ENCODE results near the gene NDUFAB1.
A peak's percentile ranks its signal among the peaks of the same experiment; 100 is the strongest.
"Not testable (repeated sequence)": the region's sequence is repeated elsewhere in the genome, so short reads cannot be mapped to it uniquely, and the experiment has no call there.

NDUFAB1 gene

GRCh38 chr16:23635958-23636357 is 39.8 kb upstream of the NDUFAB1 start:
- H2BK5ac ChIP-seq (ENCODE audit: low read depth, low read length, poor library complexity) = no peak overlapping the region
- no peak overlapping the region for H3K23ac ChIP-seq (ENCODE audit: low read length)
- H2BK120ac ChIP-seq (ENCODE audit: insufficient read depth, low read length, poor library complexity) = no peak overlapping the region

DNA sequence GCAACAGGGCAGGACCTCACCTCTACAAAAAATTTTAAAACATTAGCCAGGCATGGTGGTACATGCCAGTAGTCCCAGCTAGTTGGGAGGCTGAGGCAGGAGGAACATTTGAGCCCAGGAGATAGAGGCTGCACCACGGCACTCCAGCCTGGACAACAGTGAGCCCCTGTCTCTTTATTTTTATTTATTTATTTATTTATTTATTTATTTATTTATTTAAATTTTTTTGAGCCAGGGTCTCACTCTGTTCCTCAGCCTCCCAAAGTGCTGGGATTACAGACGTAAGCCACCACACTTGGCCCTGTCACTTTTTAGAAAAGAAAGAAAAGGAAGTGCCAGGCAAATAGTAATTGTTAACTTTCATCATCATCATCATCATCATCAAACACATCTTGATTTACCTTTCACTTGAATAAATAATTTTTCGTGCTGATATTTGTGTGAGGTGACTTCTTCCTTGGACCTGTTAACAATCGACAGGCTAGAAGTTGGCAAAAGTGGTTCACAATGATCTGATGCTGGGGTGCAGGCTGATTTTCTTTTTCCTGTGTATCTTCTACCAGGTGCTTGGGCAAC is 38.4 kb upstream of the NDUFAB1 start:
- no CpG with 5 or more reads among the region's 4 CpGs for WGBS (ENCODE audit: extremely low coverage, insufficient coverage, insufficient read length)
- H3K79me1 ChIP-seq (ENCODE audit: low read length) = no peaks in the 10 kb centered on the region
- H3K79me2 ChIP-seq (ENCODE audit: control insufficient read depth, insufficient read depth, low read length, poor library complexity) = peaks cover under 1% of the 10 kb centered on the region
- H2AFZ ChIP-seq (ENCODE audit: insufficient read depth, low read length, poor library complexity) = no peak overlapping the region
- H3K14ac ChIP-seq (ENCODE audit: low read length) = no peak overlapping the region
- H3K4me2 ChIP-seq (ENCODE audit: low read length) = no peak overlapping the region
- H3K27ac ChIP-seq (ENCODE audit: low read depth, low read length) = no peak overlapping the region
- H3K9me3 ChIP-seq (ENCODE audit: insufficient read depth, low read depth, low read length) = no peaks in the 10 kb centered on the region
- no peak overlapping the region for H3K4ac ChIP-seq (ENCODE audit: low read depth, low read length)
- H3K36me3 ChIP-seq (ENCODE audit: control insufficient read depth in 1 of 2, insufficient read depth in 2 of 2, low read length in 2 of 2) = peaks cover 4 to 20% of the 10 kb centered on the region in 2 experiments
- H2BK120ac ChIP-seq (ENCODE audit: insufficient read depth, low read length, poor library complexity) = no peak overlapping the region
- DNase-seq = no peak
- H3K27me3 ChIP-seq (ENCODE audit: insufficient read depth, low read length) = no peaks in the 10 kb centered on the region
- no peak overlapping the region for H2BK12ac ChIP-seq (ENCODE audit: low read length)
- H3K23ac ChIP-seq (ENCODE audit: low read length) = no peak overlapping the region
- no peak overlapping the region for H3K9ac ChIP-seq (ENCODE audit: low read length)
- H4K12ac ChIP-seq (ENCODE audit: low read depth, low read length) = no peak overlapping the region
- H3K4me1 ChIP-seq (ENCODE audit: control insufficient read depth in 1 of 2, insufficient read depth in 2 of 2, low read length in 2 of 2) = no peaks in the 10 kb centered on the region
- H4K91ac ChIP-seq (ENCODE audit: low read depth, low read length) = no peak overlapping the region
- no peak overlapping the region for H3K4me3 ChIP-seq (ENCODE audit: low read depth, low read length)
- H2AK5ac ChIP-seq (ENCODE audit: low read length) = no peak overlapping the region
- no peak overlapping the region for H2BK5ac ChIP-seq (ENCODE audit: low read depth, low read length, poor library complexity)
- no peak overlapping the region for H4K8ac ChIP-seq (ENCODE audit: low read depth, low read length)
- no peak overlapping the region for H3K18ac ChIP-seq (ENCODE audit: low read length)

More at GRCh38 chr16:23635958-23636357, 39.8 kb upstream of the NDUFAB1 start:
- Histone ChIP-seq H3K79me2 (ENCODE audit: control insufficient read depth, insufficient read depth, low read length, poor library complexity) (peaks cover 5% of the 10 kb centered on the region), H3K14ac (ENCODE audit: low read length) (no peak overlapping the region), H4K12ac (ENCODE audit: low read depth, low read length) (no peak overlapping the region), H2BK12ac (ENCODE audit: low read length) (no peak overlapping the region), H3K4me1 (ENCODE audit: control insufficient read depth in 1 of 2, insufficient read depth in 2 of 2, low read length in 2 of 2) (peaks cover 6 to 7% of the 10 kb centered on the region in 2 experiments), H3K4me3 (ENCODE audit: low read depth, low read length) (no peak overlapping the region), H2AK5ac (ENCODE audit: low read length) (no peak overlapping the region), H3K27ac (ENCODE audit: low read depth, low read length) (peak overlapping the region; percentile 25), H3K79me1 (ENCODE audit: low read length) (peaks cover 2% of the 10 kb centered on the region), H3K27me3 (ENCODE audit: insufficient read depth, low read length) (no peaks in the 10 kb centered on the region), H3K18ac (ENCODE audit: low read length) (no peak overlapping the region), H3K9me3 (ENCODE audit: insufficient read depth, low read depth, low read length) (no peaks in the 10 kb centered on the region), H3K4me2 (ENCODE audit: low read length) (no peak overlapping the region), H3K36me3 (ENCODE audit: control insufficient read depth in 1 of 2, insufficient read depth in 2 of 2, low read length in 2 of 2) (peaks cover 3 to 16% of the 10 kb centered on the region in 2 experiments), H2AFZ (ENCODE audit: insufficient read depth, low read length, poor library complexity) (no peak overlapping the region), H3K4ac (ENCODE audit: low read depth, low read length) (no peak overlapping the region), H4K91ac (ENCODE audit: low read depth, low read length) (no peak overlapping the region), H3K9ac (ENCODE audit: low read length) (no peak overlapping the region), H4K8ac (ENCODE audit: low read depth, low read length) (no peak overlapping the region)
- no peak for DNase-seq

DNA sequence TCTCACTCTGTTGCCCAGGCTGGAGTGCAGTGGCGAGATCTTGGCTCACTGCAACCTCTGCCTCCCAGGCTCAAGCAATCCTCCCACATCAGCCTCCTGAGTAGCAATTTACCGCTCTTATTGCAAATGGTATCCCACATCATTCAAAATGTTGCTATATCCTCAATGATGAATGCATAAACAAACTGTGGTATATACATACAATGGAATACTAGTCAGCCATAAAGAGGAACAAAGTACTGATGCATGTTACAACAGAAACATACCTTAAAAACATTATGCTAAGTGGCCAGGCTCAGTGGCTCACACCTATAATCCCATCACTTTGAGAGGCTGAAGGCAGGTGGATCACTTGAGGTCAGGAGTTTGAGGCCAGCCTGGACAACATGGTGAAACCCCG is 35.8 kb upstream of the NDUFAB1 start:
- not testable (repeated sequence) for H2BK12ac ChIP-seq (ENCODE audit: low read length); H3K79me1 ChIP-seq (ENCODE audit: low read length); H3K27me3 ChIP-seq (ENCODE audit: insufficient read depth, low read length); H4K8ac ChIP-seq (ENCODE audit: low read depth, low read length); H2AK5ac ChIP-seq (ENCODE audit: low read length); H3K23ac ChIP-seq (ENCODE audit: low read length); H3K9ac ChIP-seq (ENCODE audit: low read length); H4K12ac ChIP-seq (ENCODE audit: low read depth, low read length); H3K14ac ChIP-seq (ENCODE audit: low read length); H3K4me3 ChIP-seq (ENCODE audit: low read depth, low read length); H2BK120ac ChIP-seq (ENCODE audit: insufficient read depth, low read length, poor library complexity); H2BK5ac ChIP-seq (ENCODE audit: low read depth, low read length, poor library complexity); H3K4me2 ChIP-seq (ENCODE audit: low read length); H3K18ac ChIP-seq (ENCODE audit: low read length); H3K4me1 ChIP-seq (ENCODE audit: control insufficient read depth in 1 of 2, insufficient read depth in 2 of 2, low read length in 2 of 2); H3K79me2 ChIP-seq (ENCODE audit: control insufficient read depth, insufficient read depth, low read length, poor library complexity); H3K4ac ChIP-seq (ENCODE audit: low read depth, low read length); H2AFZ ChIP-seq (ENCODE audit: insufficient read depth, low read length, poor library complexity); H3K27ac ChIP-seq (ENCODE audit: low read depth, low read length); H3K9me3 ChIP-seq (ENCODE audit: insufficient read depth, low read depth, low read length); H4K91ac ChIP-seq (ENCODE audit: low read depth, low read length); DNase-seq
- peaks cover 12 to 23% of the 10 kb centered on the region in 2 experiments for H3K36me3 ChIP-seq (ENCODE audit: control insufficient read depth in 1 of 2, insufficient read depth in 2 of 2, low read length in 2 of 2)
- no CpG with 5 or more reads among the region's 3 CpGs for WGBS (ENCODE audit: extremely low coverage, insufficient coverage, insufficient read length)

- Histone ChIP-seq H3K23ac (ENCODE audit: low read length) (no peak overlapping the region), H3K18ac (ENCODE audit: low read length) (no peak overlapping the region), H3K4ac (ENCODE audit: low read depth, low read length) (no peak overlapping the region), H3K14ac (ENCODE audit: low read length) (no peak overlapping the region), H3K4me3 (ENCODE audit: low read depth, low read length) (no peak overlapping the region), H4K12ac (ENCODE audit: low read depth, low read length) (no peak overlapping the region), H3K27ac (ENCODE audit: low read depth, low read length) (no peak overlapping the region), H3K9ac (ENCODE audit: low read length) (no peak overlapping the region), H2AK5ac (ENCODE audit: low read length) (no peak overlapping the region), H3K79me1 (ENCODE audit: low read length) (no peaks in the 10 kb centered on the region), H3K79me2 (ENCODE audit: control insufficient read depth, insufficient read depth, low read length, poor library complexity) (no peaks in the 10 kb centered on the region), H3K27me3 (ENCODE audit: insufficient read depth, low read length) (no peaks in the 10 kb centered on the region), H3K4me1 (ENCODE audit: control insufficient read depth in 1 of 2, insufficient read depth in 2 of 2, low read length in 2 of 2) (no peaks in the 10 kb centered on the region), H2BK120ac (ENCODE audit: insufficient read depth, low read length, poor library complexity) (no peak overlapping the region), H2BK5ac (ENCODE audit: low read depth, low read length, poor library complexity) (no peak overlapping the region), H4K91ac (ENCODE audit: low read depth, low read length) (no peak overlapping the region), H2BK12ac (ENCODE audit: low read length) (no peak overlapping the region), H3K36me3 (ENCODE audit: control insufficient read depth in 1 of 2, insufficient read depth in 2 of 2, low read length in 2 of 2) (peaks cover 21 to 30% of the 10 kb centered on the region in 2 experiments), H2AFZ (ENCODE audit: insufficient read depth, low read length, poor library complexity) (no peak overlapping the region), H3K4me2 (ENCODE audit: low read length) (no peak overlapping the region), H4K8ac (ENCODE audit: low read depth, low read length) (no peak overlapping the region), H3K9me3 (ENCODE audit: insufficient read depth, low read depth, low read length) (no peaks in the 10 kb centered on the region)
- no CpG with 5 or more reads among the region's 8 CpGs for WGBS (ENCODE audit: extremely low coverage, insufficient coverage, insufficient read length)
- peak; percentile 26 to 60 for DNase-seq
Observed at GRCh38 chr16:23629516-23629915, 33.4 kb upstream of the NDUFAB1 start.

Measured in trophoblast cell (in vitro differentiated cells and primary cell).